Measurements from ENCODE around the gene SDHA. TPM values are rescaled to one million over a fixed set of nuclear protein-coding genes. Genes with fewer than 3 reads are reported as not detected.
"Not testable (repeated sequence)": the region's sequence is repeated elsewhere in the genome, so short reads cannot be mapped to it uniquely, and the experiment has no call there.

The SDHA gene
- total and polyA plus RNA-seq, 2 donors (not counting 1 experiment from before 2014, with no cell fraction given), result 77.2 to 137 TPM

GRCh38 chr5:231661-232060 lies 13.5 kb downstream of the SDHA start:
- no peak overlapping the region for H3K4me3 Mint-ChIP-seq
- no peak overlapping the region for H3K27ac ChIP-seq (ENCODE audit: low read length in 2 of 2)
- intact Hi-C loops (cut with micrococcal nuclease), result no loop called here
- no peaks in the 10 kb centered on the region for H3K4me1 ChIP-seq (ENCODE audit: control insufficient read depth in 2 of 2, insufficient read depth in 2 of 2, low read length in 2 of 2)
- no peaks in the 10 kb centered on the region for H3K27me3 ChIP-seq (replicated peaks in 1 of 4; ENCODE audit: control extremely low read depth in 1 of 4, control insufficient read depth in 3 of 4, insufficient read depth in 4 of 4, low read length in 3 of 4)
- no peak for TF ChIP-seq CTCF (IDR thresholded peaks at IDR 0.05)
- no peak for TF ChIP-seq EZH2 (IDR thresholded peaks at IDR 0.05; ENCODE audit: borderline replicate concordance, insufficient read depth, low read depth, low read length, poor library complexity, severe bottlenecking)
- H3K27me3 Mint-ChIP-seq, result no peaks in the 10 kb centered on the region
- DNase-seq, result no peak
- H3K4me2 ChIP-seq (replicated peaks; ENCODE audit: low read depth, low read length, poor library complexity, severe bottlenecking), result no peak overlapping the region
- no peak for ATAC-seq (ENCODE audit: low read depth)
- ChIA-PET POLR2A (no interaction called here), CTCF (no interaction called here)
- no peaks in the 10 kb centered on the region for H3K79me2 ChIP-seq (ENCODE audit: control insufficient read depth, insufficient read depth, low read length)
- H3K9me3 Mint-ChIP-seq (ENCODE audit: insufficient read depth), result no peaks in the 10 kb centered on the region
- peaks cover 8 to 74% of the 10 kb centered on the region in 2 experiments for H3K36me3 ChIP-seq (replicated peaks in 1 of 2; ENCODE audit: control extremely low read depth in 1 of 2, control insufficient read depth in 1 of 2, extremely low read depth in 1 of 2, insufficient read depth in 2 of 2, low read length in 1 of 2)
- no peak overlapping the region for H2AFZ ChIP-seq (ENCODE audit: insufficient read depth, low read depth, low read length, poor library complexity, severe bottlenecking)
- H3K9ac ChIP-seq (ENCODE audit: low read length), result no peak overlapping the region
- WGBS (ENCODE audit: insufficient coverage), result 92% methylated on average over 10 of the region's 13 CpGs
- H3K4me1 Mint-ChIP-seq, result no peaks in the 10 kb centered on the region
- H3K9me3 ChIP-seq (ENCODE audit: control extremely low read depth in 1 of 3, control insufficient read depth in 2 of 3, insufficient read depth in 1 of 3, low read length in 2 of 3), result no peaks in the 10 kb centered on the region
- no peak overlapping the region for H3K4me3 ChIP-seq (ENCODE audit: control extremely low read depth in 1 of 5, extremely low read depth in 1 of 5, insufficient read depth in 1 of 5, low read depth in 2 of 5, low read length in 4 of 5)
- no peak overlapping the region for H3K27ac Mint-ChIP-seq
- no peaks in the 10 kb centered on the region for H4K20me1 ChIP-seq (ENCODE audit: control insufficient read depth, insufficient read depth, low read length, poor library complexity, severe bottlenecking)

GRCh38 chr5:233426-233825 lies 15.3 kb downstream of the SDHA start:
- H3K27ac Mint-ChIP-seq; H3K4me3 ChIP-seq (ENCODE audit: control extremely low read depth in 1 of 5, extremely low read depth in 1 of 5, insufficient read depth in 1 of 5, low read depth in 2 of 5, low read length in 4 of 5); H3K4me3 Mint-ChIP-seq; H3K4me1 ChIP-seq (ENCODE audit: control insufficient read depth in 2 of 2, insufficient read depth in 2 of 2, low read length in 2 of 2); H3K27me3 ChIP-seq (replicated peaks in 1 of 4; ENCODE audit: control extremely low read depth in 1 of 4, control insufficient read depth in 3 of 4, insufficient read depth in 4 of 4, low read length in 3 of 4); H3K4me2 ChIP-seq (replicated peaks; ENCODE audit: low read depth, low read length, poor library complexity, severe bottlenecking); H3K9ac ChIP-seq (ENCODE audit: low read length); H3K4me1 Mint-ChIP-seq; H3K9me3 ChIP-seq (ENCODE audit: control extremely low read depth in 1 of 3, control insufficient read depth in 2 of 3, insufficient read depth in 1 of 3, low read length in 2 of 3); ATAC-seq (ENCODE audit: low read depth); CTCF ChIA-PET; DNase-seq; intact Hi-C loops (cut with micrococcal nuclease); POLR2A ChIA-PET; H2AFZ ChIP-seq (ENCODE audit: insufficient read depth, low read depth, low read length, poor library complexity, severe bottlenecking); H3K27me3 Mint-ChIP-seq; H3K27ac ChIP-seq (ENCODE audit: low read length in 2 of 2); H3K9me3 Mint-ChIP-seq (ENCODE audit: insufficient read depth); H4K20me1 ChIP-seq (ENCODE audit: control insufficient read depth, insufficient read depth, low read length, poor library complexity, severe bottlenecking); H3K79me2 ChIP-seq (ENCODE audit: control insufficient read depth, insufficient read depth, low read length): not testable (repeated sequence)
- H3K36me3 ChIP-seq (replicated peaks in 1 of 2; ENCODE audit: control extremely low read depth in 1 of 2, control insufficient read depth in 1 of 2, extremely low read depth in 1 of 2, insufficient read depth in 2 of 2, low read length in 1 of 2), result peaks cover 6 to 64% of the 10 kb centered on the region in 2 experiments
- 97% methylated on average over 14 of the region's 20 CpGs for WGBS (ENCODE audit: insufficient coverage)

All from B cell (primary cell).